ENCODE measurements around the gene MRPL46. TPM values are rescaled to one million over a fixed set of nuclear protein-coding genes. Genes with fewer than 3 reads are reported as not detected.
A peak's percentile ranks its signal among the peaks of the same experiment; 100 is the strongest.

MRPL46 gene
- total RNA-seq, 1 experiment from 2014 or later = 23.0 TPM

GRCh38 chr15:88505721-88506120, 38.5 kb upstream of the MRPL46 start:
- Histone ChIP-seq H3K9me3 (ENCODE audit: low read length) (no peaks in the 10 kb centered on the region), H3K9me2 (replicated peaks; ENCODE audit: insufficient read depth, low read length) (no peaks in the 10 kb centered on the region), H3K4me1 (ENCODE audit: low read length) (peaks cover 2% of the 10 kb centered on the region; the same call in 1 of the 2 replicates), H2AFZ (ENCODE audit: low read length) (no peak overlapping the region), H3K9ac (ENCODE audit: low read length) (no peak overlapping the region), H3K27ac (ENCODE audit: low read length) (no peak overlapping the region), H4K20me1 (ENCODE audit: insufficient read depth, low read depth, low read length) (no peaks in the 10 kb centered on the region), H3K4me3 (ENCODE audit: low read length) (no peak overlapping the region), H3K27me3 (ENCODE audit: low read length) (no peaks in the 10 kb centered on the region), H3K4me2 (ENCODE audit: low read depth, low read length, poor library complexity, severe bottlenecking) (no peak overlapping the region), H3K36me3 (ENCODE audit: insufficient read depth, low read length) (no peaks in the 10 kb centered on the region), H3K79me2 (ENCODE audit: low read length) (no peaks in the 10 kb centered on the region)
- DNase-seq = no peak

GRCh38 chr15:88504445-88504844, 37.3 kb upstream of the MRPL46 start:
- Histone ChIP-seq H4K20me1 (ENCODE audit: insufficient read depth, low read depth, low read length) (no peaks in the 10 kb centered on the region), H2AFZ (ENCODE audit: low read length) (no peak overlapping the region), H3K79me2 (ENCODE audit: low read length) (no peaks in the 10 kb centered on the region), H3K36me3 (ENCODE audit: insufficient read depth, low read length) (no peaks in the 10 kb centered on the region), H3K27me3 (ENCODE audit: low read length) (no peaks in the 10 kb centered on the region), H3K9ac (ENCODE audit: low read length) (no peak overlapping the region), H3K4me3 (ENCODE audit: low read length) (no peak overlapping the region), H3K9me2 (replicated peaks; ENCODE audit: insufficient read depth, low read length) (no peaks in the 10 kb centered on the region), H3K4me2 (ENCODE audit: low read depth, low read length, poor library complexity, severe bottlenecking) (no peak overlapping the region), H3K9me3 (ENCODE audit: low read length) (no peaks in the 10 kb centered on the region), H3K4me1 (ENCODE audit: low read length) (peaks cover 2% of the 10 kb centered on the region; the same call in 1 of the 2 replicates), H3K27ac (ENCODE audit: low read length) (no peak overlapping the region)
- DNase-seq = no peak

- H3K27ac ChIP-seq (ENCODE audit: low read length) = no peak overlapping the region
- no peaks in the 10 kb centered on the region for H3K9me2 ChIP-seq (replicated peaks; ENCODE audit: insufficient read depth, low read length)
- no peak overlapping the region for H3K4me2 ChIP-seq (ENCODE audit: low read depth, low read length, poor library complexity, severe bottlenecking)
- H3K27me3 ChIP-seq (ENCODE audit: low read length) = no peaks in the 10 kb centered on the region
- H4K20me1 ChIP-seq (ENCODE audit: insufficient read depth, low read depth, low read length) = no peaks in the 10 kb centered on the region
- H3K79me2 ChIP-seq (ENCODE audit: low read length) = no peaks in the 10 kb centered on the region
- H3K9me3 ChIP-seq (ENCODE audit: low read length) = no peaks in the 10 kb centered on the region
- no peak for DNase-seq
- H3K36me3 ChIP-seq (ENCODE audit: insufficient read depth, low read length) = no peaks in the 10 kb centered on the region
- no peak overlapping the region for H3K4me3 ChIP-seq (ENCODE audit: low read length)
- H3K4me1 ChIP-seq (ENCODE audit: low read length) = no peaks in the 10 kb centered on the region
- H3K9ac ChIP-seq (ENCODE audit: low read length) = no peak overlapping the region
- no peak overlapping the region for H2AFZ ChIP-seq (ENCODE audit: low read length)
Measured at GRCh38 chr15:88498996-88499395, 31.8 kb upstream of the MRPL46 start.

- no peak for DNase-seq
- Histone ChIP-seq H3K9ac (ENCODE audit: low read length) (no peak overlapping the region), H3K27ac (ENCODE audit: low read length) (no peak overlapping the region)
Measured at GRCh38 chr15:88497109-88497765, 30.0 kb upstream of the MRPL46 start.

GRCh38 chr15:88493844-88494243, 26.7 kb upstream of the MRPL46 start:
- no peaks in the 10 kb centered on the region for H3K9me2 ChIP-seq (replicated peaks; ENCODE audit: insufficient read depth, low read length)
- H3K27me3 ChIP-seq (ENCODE audit: low read length) = no peaks in the 10 kb centered on the region
- no peak overlapping the region for H3K9ac ChIP-seq (ENCODE audit: low read length)
- H3K4me2 ChIP-seq (ENCODE audit: low read depth, low read length, poor library complexity, severe bottlenecking) = no peak overlapping the region
- no peaks in the 10 kb centered on the region for H3K36me3 ChIP-seq (ENCODE audit: insufficient read depth, low read length)
- no peak overlapping the region for H2AFZ ChIP-seq (ENCODE audit: low read length)
- no peaks in the 10 kb centered on the region for H3K9me3 ChIP-seq (ENCODE audit: low read length)
- H3K27ac ChIP-seq (ENCODE audit: low read length) = no peak overlapping the region
- no peak overlapping the region for H3K4me3 ChIP-seq (ENCODE audit: low read length)
- H4K20me1 ChIP-seq (ENCODE audit: insufficient read depth, low read depth, low read length) = no peaks in the 10 kb centered on the region
- no peaks in the 10 kb centered on the region for H3K79me2 ChIP-seq (ENCODE audit: low read length)
- no peaks in the 10 kb centered on the region for H3K4me1 ChIP-seq (ENCODE audit: low read length)
- no peak for DNase-seq

More at GRCh38 chr15:88497109-88497765, 30.0 kb upstream of the MRPL46 start:
- H2AFZ ChIP-seq (ENCODE audit: low read length) = no peak overlapping the region
- no peaks in the 10 kb centered on the region for H3K4me1 ChIP-seq (ENCODE audit: low read length)
- no peaks in the 10 kb centered on the region for H3K79me2 ChIP-seq (ENCODE audit: low read length)
- no peaks in the 10 kb centered on the region for H4K20me1 ChIP-seq (ENCODE audit: insufficient read depth, low read depth, low read length)
- no peaks in the 10 kb centered on the region for H3K36me3 ChIP-seq (ENCODE audit: insufficient read depth, low read length)
- no peak overlapping the region for H3K4me2 ChIP-seq (ENCODE audit: low read depth, low read length, poor library complexity, severe bottlenecking)
- no peak overlapping the region for H3K4me3 ChIP-seq (ENCODE audit: low read length)
- H3K27me3 ChIP-seq (ENCODE audit: low read length) = no peaks in the 10 kb centered on the region
- H3K9me3 ChIP-seq (ENCODE audit: low read length) = no peaks in the 10 kb centered on the region
- H3K9me2 ChIP-seq (replicated peaks; ENCODE audit: insufficient read depth, low read length) = no peaks in the 10 kb centered on the region

- Histone ChIP-seq H3K9me2 (replicated peaks; ENCODE audit: insufficient read depth, low read length) (no peaks in the 10 kb centered on the region), H3K9me3 (ENCODE audit: low read length) (no peaks in the 10 kb centered on the region), H4K20me1 (ENCODE audit: insufficient read depth, low read depth, low read length) (no peaks in the 10 kb centered on the region), H3K4me2 (ENCODE audit: low read depth, low read length, poor library complexity, severe bottlenecking) (no peak overlapping the region), H3K4me1 (ENCODE audit: low read length) (no peaks in the 10 kb centered on the region), H3K79me2 (ENCODE audit: low read length) (no peaks in the 10 kb centered on the region), H3K36me3 (ENCODE audit: insufficient read depth, low read length) (no peaks in the 10 kb centered on the region), H2AFZ (ENCODE audit: low read length) (no peak overlapping the region), H3K9ac (ENCODE audit: low read length) (no peak overlapping the region), H3K27ac (ENCODE audit: low read length) (no peak overlapping the region), H3K27me3 (ENCODE audit: low read length) (no peaks in the 10 kb centered on the region), H3K4me3 (ENCODE audit: low read length) (no peak overlapping the region)
- no peak for DNase-seq
Measured at GRCh38 chr15:88491158-88491557, 24.0 kb upstream of the MRPL46 start.

- H4K20me1 ChIP-seq (ENCODE audit: insufficient read depth, low read depth, low read length) = no peaks in the 10 kb centered on the region
- H3K27ac ChIP-seq (ENCODE audit: low read length) = no peak overlapping the region
- H2AFZ ChIP-seq (ENCODE audit: low read length) = no peak overlapping the region
- no peak overlapping the region for H3K4me2 ChIP-seq (ENCODE audit: low read depth, low read length, poor library complexity, severe bottlenecking)
- no peaks in the 10 kb centered on the region for H3K36me3 ChIP-seq (ENCODE audit: insufficient read depth, low read length)
- no peak for DNase-seq
- H3K9me3 ChIP-seq (ENCODE audit: low read length) = no peaks in the 10 kb centered on the region
- H3K79me2 ChIP-seq (ENCODE audit: low read length) = no peaks in the 10 kb centered on the region
- no peak overlapping the region for H3K4me3 ChIP-seq (ENCODE audit: low read length)
- H3K9me2 ChIP-seq (replicated peaks; ENCODE audit: insufficient read depth, low read length) = no peaks in the 10 kb centered on the region
- no peaks in the 10 kb centered on the region for H3K27me3 ChIP-seq (ENCODE audit: low read length)
- H3K4me1 ChIP-seq (ENCODE audit: low read length) = no peaks in the 10 kb centered on the region
- H3K9ac ChIP-seq (ENCODE audit: low read length) = no peak overlapping the region
Measured at GRCh38 chr15:88490036-88490435, 22.8 kb upstream of the MRPL46 start.

GRCh38 chr15:88489321-88489720, 22.1 kb upstream of the MRPL46 start:
- H3K9me2 ChIP-seq (replicated peaks; ENCODE audit: insufficient read depth, low read length) = no peaks in the 10 kb centered on the region
- no peaks in the 10 kb centered on the region for H3K9me3 ChIP-seq (ENCODE audit: low read length)
- H3K36me3 ChIP-seq (ENCODE audit: insufficient read depth, low read length) = no peaks in the 10 kb centered on the region
- no peaks in the 10 kb centered on the region for H3K27me3 ChIP-seq (ENCODE audit: low read length)
- DNase-seq = peak; percentile 50
- no peak overlapping the region for H3K9ac ChIP-seq (ENCODE audit: low read length)
- no peak overlapping the region for H2AFZ ChIP-seq (ENCODE audit: low read length)
- H4K20me1 ChIP-seq (ENCODE audit: insufficient read depth, low read depth, low read length) = no peaks in the 10 kb centered on the region
- H3K79me2 ChIP-seq (ENCODE audit: low read length) = no peaks in the 10 kb centered on the region
- H3K4me2 ChIP-seq (ENCODE audit: low read depth, low read length, poor library complexity, severe bottlenecking) = no peak overlapping the region
- no peak overlapping the region for H3K27ac ChIP-seq (ENCODE audit: low read length)
- H3K4me1 ChIP-seq (ENCODE audit: low read length) = no peaks in the 10 kb centered on the region
- H3K4me3 ChIP-seq (ENCODE audit: low read length) = no peak overlapping the region

Measured in Karpas-422 (cell line).